ENCODE data around the gene TRABD. TPM values are rescaled to one million over a fixed set of nuclear protein-coding genes. Genes with fewer than 3 reads are reported as not detected.

Gene TRABD
- total RNA-seq, 2 experiments from 2014 or later = 184 to 193 TPM

DNA sequence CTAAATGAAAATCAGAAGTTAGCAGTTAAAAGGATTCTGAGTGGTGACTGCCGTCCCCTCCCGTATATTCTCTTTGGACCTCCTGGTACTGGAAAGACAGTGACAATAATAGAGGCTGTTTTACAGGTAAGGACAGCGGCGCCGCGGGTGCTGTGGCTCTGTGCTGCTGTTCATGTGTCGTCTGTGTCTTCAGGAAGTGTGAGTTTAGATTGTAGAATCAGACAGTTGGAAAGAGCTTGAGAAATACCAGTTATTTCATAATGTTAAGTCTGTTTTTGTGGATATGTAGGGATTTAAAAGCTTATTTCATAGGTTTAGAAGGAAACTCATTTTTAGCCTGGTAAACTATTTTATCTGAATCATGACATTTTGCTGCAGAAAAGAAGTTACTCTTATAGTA lies 42.6 kb upstream of the TRABD start:
- H3K27ac Mint-ChIP-seq = no peak overlapping the region
- peaks cover 7% of the 10 kb centered on the region for H3K27me3 Mint-ChIP-seq
- intact Hi-C loops (cut with DNase I, micrococcal nuclease) = loop anchor here in 1 of 2 experiments (10.0 kb wide), 1 partner anchor 218 kb away; no protein-coding TSS in a partner anchor
- DNase-seq = no peak
- CTCF ChIA-PET = no interaction called here
- no peaks in the 10 kb centered on the region for H3K4me1 ChIP-seq (ENCODE audit: insufficient read depth, low read length)
- H3K4me3 Mint-ChIP-seq = no peak overlapping the region
- POLR2A ChIA-PET = no interaction called here
- H3K36me3 Mint-ChIP-seq (ENCODE audit: low read depth) = no peaks in the 10 kb centered on the region
- no peaks in the 10 kb centered on the region for H3K36me3 ChIP-seq (ENCODE audit: insufficient read depth, low read length)
- H3K27ac ChIP-seq (ENCODE audit: low read depth in 1 of 2, low read length in 2 of 2) = no peak overlapping the region
- TF ChIP-seq, protein P1, sequence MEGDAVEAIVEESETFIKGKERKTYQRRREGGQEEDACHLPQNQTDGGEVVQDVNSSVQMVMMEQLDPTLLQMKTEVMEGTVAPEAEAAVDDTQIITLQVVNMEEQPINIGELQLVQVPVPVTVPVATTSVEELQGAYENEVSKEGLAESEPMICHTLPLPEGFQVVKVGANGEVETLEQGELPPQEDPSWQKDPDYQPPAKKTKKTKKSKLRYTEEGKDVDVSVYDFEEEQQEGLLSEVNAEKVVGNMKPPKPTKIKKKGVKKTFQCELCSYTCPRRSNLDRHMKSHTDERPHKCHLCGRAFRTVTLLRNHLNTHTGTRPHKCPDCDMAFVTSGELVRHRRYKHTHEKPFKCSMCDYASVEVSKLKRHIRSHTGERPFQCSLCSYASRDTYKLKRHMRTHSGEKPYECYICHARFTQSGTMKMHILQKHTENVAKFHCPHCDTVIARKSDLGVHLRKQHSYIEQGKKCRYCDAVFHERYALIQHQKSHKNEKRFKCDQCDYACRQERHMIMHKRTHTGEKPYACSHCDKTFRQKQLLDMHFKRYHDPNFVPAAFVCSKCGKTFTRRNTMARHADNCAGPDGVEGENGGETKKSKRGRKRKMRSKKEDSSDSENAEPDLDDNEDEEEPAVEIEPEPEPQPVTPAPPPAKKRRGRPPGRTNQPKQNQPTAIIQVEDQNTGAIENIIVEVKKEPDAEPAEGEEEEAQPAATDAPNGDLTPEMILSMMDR (IDR thresholded peaks at IDR 0.05) = no peak
- peaks cover 0 to 4% of the 10 kb centered on the region in 2 experiments for H3K9me3 ChIP-seq (ENCODE audit: control insufficient read depth in 1 of 2, insufficient read depth in 1 of 2, low read length in 2 of 2)
- ATAC-seq (ENCODE audit: poor library complexity) = no peak
- no peak overlapping the region for H3K4me3 ChIP-seq (ENCODE audit: low read length)
- no peaks in the 10 kb centered on the region for H3K9me3 Mint-ChIP-seq
- no peaks in the 10 kb centered on the region for H3K27me3 ChIP-seq (ENCODE audit: control insufficient read depth in 1 of 2, insufficient read depth in 2 of 2, low read length in 2 of 2)
- no peaks in the 10 kb centered on the region for H3K4me1 Mint-ChIP-seq (ENCODE audit: low read depth)

- POLR2A ChIA-PET = no interaction called here
- TF ChIP-seq, protein P1 (IDR thresholded peaks at IDR 0.05) = no peak
- CTCF ChIA-PET = interaction anchor here (0.5 to 0.6 kb wide), 2 partner anchors 33 to 476 kb away, joined by 3 read pairs; no protein-coding TSS in a partner anchor
- DNase-seq = no peak
- peaks cover 4% of the 10 kb centered on the region for H3K27me3 Mint-ChIP-seq
- H3K27ac Mint-ChIP-seq = no peak overlapping the region
- Histone ChIP-seq H3K4me1 (ENCODE audit: insufficient read depth, low read length) (peaks cover 3% of the 10 kb centered on the region), H3K36me3 (ENCODE audit: insufficient read depth, low read length) (no peaks in the 10 kb centered on the region), H3K4me3 (ENCODE audit: low read length) (no peak overlapping the region), H3K27ac (ENCODE audit: low read depth in 1 of 2, low read length in 2 of 2) (no peak overlapping the region), H3K9me3 (ENCODE audit: control insufficient read depth in 1 of 2, insufficient read depth in 1 of 2, low read length in 2 of 2) (peaks cover 0 to 4% of the 10 kb centered on the region in 2 experiments), H3K27me3 (ENCODE audit: control insufficient read depth in 1 of 2, insufficient read depth in 2 of 2, low read length in 2 of 2) (no peaks in the 10 kb centered on the region)
- intact Hi-C loops (cut with DNase I, micrococcal nuclease) = loop anchor here in 1 of 2 experiments (10.0 kb wide), 1 partner anchor 219 kb away; no protein-coding TSS in a partner anchor
- no peaks in the 10 kb centered on the region for H3K9me3 Mint-ChIP-seq
- peaks cover under 1% of the 10 kb centered on the region for H3K4me1 Mint-ChIP-seq (ENCODE audit: low read depth)
- no peak for ATAC-seq (ENCODE audit: poor library complexity)
- H3K4me3 Mint-ChIP-seq = no peak overlapping the region
- H3K36me3 Mint-ChIP-seq (ENCODE audit: low read depth) = no peaks in the 10 kb centered on the region
Observed at GRCh38 chr22:50144005-50144614, 41.6 kb upstream of the TRABD start.

DNA sequence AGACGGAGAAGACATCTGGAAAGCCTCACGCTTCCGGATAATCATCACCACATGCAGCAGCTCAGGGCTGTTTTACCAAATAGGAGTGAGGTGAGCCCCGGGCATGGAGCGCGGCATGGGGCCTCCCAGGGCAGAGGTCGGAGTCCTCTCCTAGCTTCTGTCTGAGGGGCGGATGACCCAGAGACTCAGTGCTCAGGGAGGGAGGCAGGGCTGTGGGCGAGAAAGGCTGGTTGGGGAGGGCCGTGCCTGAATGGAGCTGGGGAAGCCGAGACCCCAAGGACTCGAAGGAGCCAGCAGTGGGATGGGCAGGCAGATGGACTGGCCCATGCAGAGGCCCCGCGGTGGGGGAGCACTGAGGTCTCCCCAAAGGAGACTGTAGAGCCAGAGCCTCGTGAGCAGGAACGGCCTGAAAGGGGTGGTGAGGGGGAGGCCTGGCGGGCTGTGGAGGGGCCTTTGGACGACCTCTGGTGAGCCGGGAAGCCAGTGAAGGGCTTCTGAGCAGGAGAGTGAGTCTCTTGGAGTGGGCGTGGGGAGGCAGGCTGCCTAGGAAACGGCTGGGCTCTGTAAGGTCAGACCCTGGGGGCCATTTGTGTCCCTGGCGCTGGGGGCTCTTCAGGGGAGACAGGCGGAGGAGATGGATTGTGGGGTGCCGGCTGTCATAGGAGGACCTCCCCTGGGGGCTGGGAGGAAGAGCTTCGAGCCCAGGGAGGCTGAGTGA lies 39.8 kb upstream of the TRABD start:
- CTCF ChIA-PET = no interaction called here
- no peak overlapping the region for H3K4me3 Mint-ChIP-seq
- DNase-seq (no peak), ATAC-seq (ENCODE audit: poor library complexity) (no peak)
- no peak overlapping the region for H3K27ac ChIP-seq (ENCODE audit: low read depth in 1 of 2, low read length in 2 of 2)
- H3K9me3 ChIP-seq (ENCODE audit: control insufficient read depth in 1 of 2, insufficient read depth in 1 of 2, low read length in 2 of 2) = peaks cover 0 to 4% of the 10 kb centered on the region in 2 experiments
- H3K27me3 Mint-ChIP-seq = peaks cover 3% of the 10 kb centered on the region
- no peaks in the 10 kb centered on the region for H3K9me3 Mint-ChIP-seq
- H3K27me3 ChIP-seq (ENCODE audit: control insufficient read depth in 1 of 2, insufficient read depth in 2 of 2, low read length in 2 of 2) = no peaks in the 10 kb centered on the region
- H3K27ac Mint-ChIP-seq = no peak overlapping the region
- H3K36me3 Mint-ChIP-seq (ENCODE audit: low read depth) = no peaks in the 10 kb centered on the region
- TF ChIP-seq, protein P1 (IDR thresholded peaks at IDR 0.05) = no peak
- H3K36me3 ChIP-seq (ENCODE audit: insufficient read depth, low read length) = no peaks in the 10 kb centered on the region
- H3K4me3 ChIP-seq (ENCODE audit: low read length) = no peak overlapping the region
- POLR2A ChIA-PET = no interaction called here
- H3K4me1 Mint-ChIP-seq (ENCODE audit: low read depth) = peaks cover 4% of the 10 kb centered on the region
- intact Hi-C loops (cut with DNase I, micrococcal nuclease) = loop anchor here in 1 of 2 experiments (5.0 to 10.0 kb wide), 4 partner anchors 181 to 476 kb away; partner anchors contain the start of genes DENND6B and PPP6R2
- peaks cover 6% of the 10 kb centered on the region for H3K4me1 ChIP-seq (ENCODE audit: insufficient read depth, low read length)
